K562 (cell line): ENCODE results near the gene LIG3. TPM values are rescaled to one million over a fixed set of nuclear protein-coding genes. Genes with fewer than 3 reads are reported as not detected.

Experiments
- ADNP ChIP-seq: fragments of 200-800 bp; sonication (Bioruptor generic); IDR thresholded peaks from 2 replicates; pipeline ENCODE4 v1.6.1; 2016; ENCODE audit warnings: missing genetic modification characterization, missing compliant biosample characterization
- BACH1 ChIP-seq: fragments of 200-800 bp; sonication (Bioruptor generic); IDR thresholded peaks from 2 replicates; pipeline ENCODE4 v1.6.1; 2016; ENCODE audit warnings: missing genetic modification characterization, missing compliant biosample characterization
- CCNT2 ChIP-seq: IDR thresholded peaks from 2 replicates; pipeline ENCODE4 v1.6.1; 2011; ENCODE audit warnings: borderline replicate concordance, low read depth, mild to moderate bottlenecking, moderate library complexity, mixed read lengths, low read length; ENCODE audit not compliant: insufficient read length; ENCODE audit errors: extremely low read depth
- CXXC5 ChIP-seq: fragments of 250-450 bp; sonication (Bioruptor Pico); IDR thresholded peaks from 2 replicates; pipeline ENCODE4 v1.8.0; 2022; ENCODE audit warnings: inconsistent platforms, mild to moderate bottlenecking, moderate library complexity
- E2F1 ChIP-seq: sonication (generic); formaldehyde crosslinking; IDR thresholded peaks from 2 replicates; pipeline ENCODE4 v1.8.1; 2023; ENCODE audit warnings: mild to moderate bottlenecking, missing genetic modification reagents, moderate library complexity
- KAT2B ChIP-seq: IDR thresholded peaks from one replicate; pipeline ENCODE4 v1.6.1; 2012; ENCODE audit warnings: low read depth, mild to moderate bottlenecking, control low read depth, inconsistent platforms, low read length, moderate library complexity
- NBN ChIP-seq: fragments of 450-650 bp; IDR thresholded peaks from 2 replicates; pipeline ENCODE4 v1.6.1; 2016; ENCODE audit warnings: low read depth, mild to moderate bottlenecking
- NELFE ChIP-seq: IDR thresholded peaks from 2 replicates; pipeline ENCODE4 v1.6.1; 2011; ENCODE audit warnings: mild to moderate bottlenecking; ENCODE audit not compliant: insufficient read depth, insufficient read length
- NFXL1 ChIP-seq: fragments of 450-650 bp; formaldehyde crosslinking; IDR thresholded peaks from 2 replicates; pipeline ENCODE4 v1.4.0; 2021; ENCODE audit warnings: mild to moderate bottlenecking
- RBM15 ChIP-seq: fragments of 200-400 bp; formaldehyde crosslinking; IDR thresholded peaks from 2 replicates; pipeline ENCODE4 v1.6.1; 2018; ENCODE audit warnings: mild to moderate bottlenecking, low read length, moderate library complexity; ENCODE audit not compliant: insufficient read depth
- STAT5A ChIP-seq: IDR thresholded peaks from 2 replicates; pipeline ENCODE4 v1.6.1; 2012; ENCODE audit warnings: low read length, inconsistent platforms, borderline replicate concordance
- THRA ChIP-seq: fragments of 450-650 bp; IDR thresholded peaks from 2 replicates; pipeline ENCODE4 v1.6.1; 2017; ENCODE audit warnings: mild to moderate bottlenecking, moderate library complexity
- ZKSCAN8 ChIP-seq: fragments of 200-800 bp; sonication (Bioruptor generic); IDR thresholded peaks from 2 replicates; pipeline ENCODE4 v1.6.1; 2016; ENCODE audit warnings: missing genetic modification characterization, missing compliant biosample characterization
- ZNF140 ChIP-seq: fragments of 250-450 bp; sonication (Bioruptor Pico); IDR thresholded peaks from 2 replicates; pipeline ENCODE4 v1.8.0; 2021; ENCODE audit warnings: moderate library complexity, mild to moderate bottlenecking, inconsistent platforms
- ZNF23 ChIP-seq: fragments of 250-450 bp; sonication (Bioruptor Pico); IDR thresholded peaks from 2 replicates; pipeline ENCODE4 v1.4.0; 2020; ENCODE audit warnings: mild to moderate bottlenecking
- ZNF780A ChIP-seq: fragments of 250-450 bp; sonication (Bioruptor Pico); IDR thresholded peaks from 2 replicates; pipeline ENCODE4 v1.5.0; 2021; ENCODE audit warnings: mild to moderate bottlenecking
- polyA plus RNA-seq, 8 experiments: library from polyadenylated mRNA; depleted of rRNA in 4 of 8; stranded (reverse) in 5 of 8; unstranded in 3 of 8; fragments of >200 nt; fragmentation: Nextera tagmentation in 2 of 8; fragmentation: Illumina TruSeq in 1 of 8; extraction: Ambion mirVana in 2 of 8; extraction: Trizol in 1 of 8; gene quantifications; 2 replicates each; pipeline versions ENCODE4 v1.2.1 to v1.2.3, GENCODE V29; 2011 to 2014; ENCODE audit warnings: inconsistent platforms in 1 of 8, missing spikeins in 1 of 8
- total RNA-seq, 7 experiments: library from RNA; depleted of rRNA in 6 of 7; stranded (reverse); fragments of >200 nt in 6 of 7; fragmentation: Illumina TruSeq in 2 of 7; extraction: Trizol in 2 of 7; gene quantifications; 2 replicates each; pipeline versions ENCODE4 v1.2.1 to v1.2.3, GENCODE V29; 2011 to 2021; ENCODE audit warnings: low replicate concordance in 1 of 7
- TF ChIP-seq, protein P1 (sequence below), 2 experiments: fragments of 450-650 bp; formaldehyde crosslinking in 1 of 2; IDR thresholded peaks; 2 replicates each; pipeline versions ENCODE4 v1.4.0 to v1.6.1; 2014 to 2020; ENCODE audit warnings: mild to moderate bottlenecking in 2 of 2, borderline replicate concordance in 1 of 2, low read depth in 1 of 2
- TF ChIP-seq, protein P2 (sequence below): fragments of 450-650 bp; formaldehyde crosslinking; IDR thresholded peaks from 2 replicates; pipeline ENCODE4 v1.4.0; 2020; ENCODE audit warnings: mild to moderate bottlenecking

Gene LIG3
- total and polyA plus RNA-seq, 9 of the 15 experiments (the other 6 are each of a cell fraction or from before 2014, with no cell fraction given): 7.6 to 75.0 (median 43.0) TPM

DNA sequence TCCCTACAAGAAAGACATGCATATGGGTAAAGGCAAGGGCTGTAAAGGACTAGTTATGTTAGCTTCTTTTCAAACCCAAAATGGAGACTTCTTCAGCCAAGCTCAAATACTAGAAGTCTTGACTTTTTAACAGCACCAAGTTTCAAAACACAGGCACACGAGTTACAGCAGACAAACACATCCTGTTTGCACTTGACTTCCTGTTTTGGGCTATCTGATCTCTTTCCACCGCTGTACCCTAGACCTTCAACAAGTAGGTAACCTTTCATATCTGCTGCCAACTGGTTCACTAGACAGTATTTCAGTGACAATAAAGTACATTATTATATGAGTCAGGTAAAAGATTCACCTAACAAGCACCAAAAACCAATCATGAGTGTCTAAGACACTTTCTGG lies 70.9 kb downstream of the LIG3 start (continued):
- no peak for TF ChIP-seq CXXC5 (CRISPR knock-in tag)
- TF ChIP-seq KAT2B: no peak
- TF ChIP-seq CCNT2: no peak
- TF ChIP-seq ZNF23 (CRISPR knock-in tag): no peak
- TF ChIP-seq ZNF140 (CRISPR knock-in tag): no peak
- no peak for TF ChIP-seq NBN
- TF ChIP-seq, protein P1, sequence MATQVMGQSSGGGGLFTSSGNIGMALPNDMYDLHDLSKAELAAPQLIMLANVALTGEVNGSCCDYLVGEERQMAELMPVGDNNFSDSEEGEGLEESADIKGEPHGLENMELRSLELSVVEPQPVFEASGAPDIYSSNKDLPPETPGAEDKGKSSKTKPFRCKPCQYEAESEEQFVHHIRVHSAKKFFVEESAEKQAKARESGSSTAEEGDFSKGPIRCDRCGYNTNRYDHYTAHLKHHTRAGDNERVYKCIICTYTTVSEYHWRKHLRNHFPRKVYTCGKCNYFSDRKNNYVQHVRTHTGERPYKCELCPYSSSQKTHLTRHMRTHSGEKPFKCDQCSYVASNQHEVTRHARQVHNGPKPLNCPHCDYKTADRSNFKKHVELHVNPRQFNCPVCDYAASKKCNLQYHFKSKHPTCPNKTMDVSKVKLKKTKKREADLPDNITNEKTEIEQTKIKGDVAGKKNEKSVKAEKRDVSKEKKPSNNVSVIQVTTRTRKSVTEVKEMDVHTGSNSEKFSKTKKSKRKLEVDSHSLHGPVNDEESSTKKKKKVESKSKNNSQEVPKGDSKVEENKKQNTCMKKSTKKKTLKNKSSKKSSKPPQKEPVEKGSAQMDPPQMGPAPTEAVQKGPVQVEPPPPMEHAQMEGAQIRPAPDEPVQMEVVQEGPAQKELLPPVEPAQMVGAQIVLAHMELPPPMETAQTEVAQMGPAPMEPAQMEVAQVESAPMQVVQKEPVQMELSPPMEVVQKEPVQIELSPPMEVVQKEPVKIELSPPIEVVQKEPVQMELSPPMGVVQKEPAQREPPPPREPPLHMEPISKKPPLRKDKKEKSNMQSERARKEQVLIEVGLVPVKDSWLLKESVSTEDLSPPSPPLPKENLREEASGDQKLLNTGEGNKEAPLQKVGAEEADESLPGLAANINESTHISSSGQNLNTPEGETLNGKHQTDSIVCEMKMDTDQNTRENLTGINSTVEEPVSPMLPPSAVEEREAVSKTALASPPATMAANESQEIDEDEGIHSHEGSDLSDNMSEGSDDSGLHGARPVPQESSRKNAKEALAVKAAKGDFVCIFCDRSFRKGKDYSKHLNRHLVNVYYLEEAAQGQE (IDR thresholded peaks at IDR 0.05; ENCODE audit: borderline replicate concordance): no peak
- TF ChIP-seq, protein P1 (CRISPR knock-in tag; IDR thresholded peaks at IDR 0.05; ENCODE audit: low read depth): no peak
- no peak for TF ChIP-seq RBM15
- TF ChIP-seq STAT5A: no peak
- TF ChIP-seq NFXL1 (CRISPR knock-in tag): no peak
- peak; percentile 20; the same call in 1 of the 2 replicates for TF ChIP-seq BACH1 (tag)
- TF ChIP-seq, protein P2, sequence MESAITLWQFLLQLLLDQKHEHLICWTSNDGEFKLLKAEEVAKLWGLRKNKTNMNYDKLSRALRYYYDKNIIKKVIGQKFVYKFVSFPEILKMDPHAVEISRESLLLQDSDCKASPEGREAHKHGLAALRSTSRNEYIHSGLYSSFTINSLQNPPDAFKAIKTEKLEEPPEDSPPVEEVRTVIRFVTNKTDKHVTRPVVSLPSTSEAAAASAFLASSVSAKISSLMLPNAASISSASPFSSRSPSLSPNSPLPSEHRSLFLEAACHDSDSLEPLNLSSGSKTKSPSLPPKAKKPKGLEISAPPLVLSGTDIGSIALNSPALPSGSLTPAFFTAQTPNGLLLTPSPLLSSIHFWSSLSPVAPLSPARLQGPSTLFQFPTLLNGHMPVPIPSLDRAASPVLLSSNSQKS (CRISPR knock-in tag): no peak
- TF ChIP-seq ZKSCAN8 (CRISPR knock-in tag): no peak
- no peak for TF ChIP-seq THRA
- TF ChIP-seq NELFE: no peak
- TF ChIP-seq E2F1 (CRISPR knock-in tag): no peak
- no peak for TF ChIP-seq ADNP (tag)
- TF ChIP-seq ZNF780A (CRISPR knock-in tag): no peak
